HepG2 (cell line): ENCODE results near the gene DAPP1. TPM values are rescaled to one million over a fixed set of nuclear protein-coding genes. Genes with fewer than 3 reads are reported as not detected.

Experiments used
- ATAC-seq: fragments of 200-7000 bp; cut with Tn5 transposase; 3 replicates; pipeline ENCODE4 v1.9.1; 2020; ENCODE audit warnings: mild to moderate bottlenecking, moderate library complexity
- BruUV-seq: library from RNA; stranded (reverse); fragments of 400-500 nt; replicated peaks from 2 replicates; lab custom pipeline; 2021; lab: Mats Ljungman, UMichigan
- CTCF ChIA-PET: fragments of 300-600 bp; formaldehyde crosslinking; extraction: SDS; loops from one replicate; lab custom pipeline; 2021; ENCODE audit warnings: low total read pairs, inconsistent platforms, low intra/inter-chr PET ratio; lab: Yijun Ruan, JAX
- POLR2A ChIA-PET: fragments of 350-600 bp; sonication (Branson Sonifier 250); formaldehyde crosslinking; loops from one replicate; lab custom pipeline; 2020; ENCODE audit warnings: antibody characterized with exemption, inconsistent platforms; lab: Yijun Ruan, JAX
- DNase-seq: peaks from one replicate; pipeline ENCODE4 v3.0.0-alpha.2; 2015; ENCODE audit warnings: low spot score
- FAIRE-seq: peaks from 3 replicates; lab custom pipeline; 2011; peaks lifted over from hg19 to GRCh38; lab: Jason Lieb, UNC
- H2AFZ ChIP-seq: one replicate; pipeline ENCODE4 v1.6.1; 2011; ENCODE audit warnings: low read length, inconsistent platforms
- H3K27ac ChIP-seq: fragments of 300-600 bp; 3 replicates; pipeline ENCODE4 v1.8.0; 2011; ENCODE audit warnings: mixed run types, mild to moderate bottlenecking, mixed read lengths, low read length, inconsistent platforms; ENCODE audit not compliant: insufficient read depth; ENCODE audit errors: extremely low read length
- H3K27me3 ChIP-seq, 2 experiments: fragments of 200-600 bp in 1 of 2; 2 replicates in 1 of 2; 3 replicates in 1 of 2; pipeline versions ENCODE4 v1.6.0 to v1.8.0; 2011; ENCODE audit warnings: low read length in 2 of 2, mild to moderate bottlenecking in 2 of 2, moderate library complexity in 2 of 2, inconsistent platforms in 1 of 2; ENCODE audit not compliant: insufficient read depth in 2 of 2, control insufficient read depth in 1 of 2
- H3K36me3 ChIP-seq, 2 experiments: fragments of 200-600 bp in 1 of 2; replicated peaks in 1 of 2; 2 replicates in 1 of 2; 3 replicates in 1 of 2; pipeline versions ENCODE4 v1.5.1 to v1.8.0; 2011; ENCODE audit warnings: low read length in 2 of 2, inconsistent platforms in 1 of 2; ENCODE audit not compliant: insufficient read depth in 2 of 2, control insufficient read depth in 1 of 2
- H3K4me1 ChIP-seq: 2 replicates; pipeline ENCODE4 v1.5.1; 2012; ENCODE audit warnings: low read length, inconsistent platforms; ENCODE audit not compliant: insufficient read depth
- H3K4me2 ChIP-seq: 2 replicates; pipeline ENCODE4 v1.6.0; 2011; ENCODE audit warnings: low read depth, low read length, inconsistent platforms
- H3K4me3 ChIP-seq, 3 experiments: fragments of 200-600 bp in 1 of 3; sonication (generic), shearing (Covaris generic) in 1 of 3; replicated peaks in 1 of 3; 2 replicates each; pipeline ENCODE4 v1.5.1; 2011 to 2016; ENCODE audit warnings: low read length in 3 of 3, inconsistent platforms in 2 of 3, low read depth in 2 of 3, mild to moderate bottlenecking in 2 of 3, control low read depth in 1 of 3, mixed read lengths in 1 of 3; ENCODE audit not compliant: insufficient read depth in 1 of 3
- H3K79me2 ChIP-seq: one replicate; pipeline ENCODE4 v1.6.1; 2011; ENCODE audit warnings: low read length, inconsistent platforms; ENCODE audit not compliant: insufficient read depth
- H3K9ac ChIP-seq: 2 replicates; pipeline ENCODE4 v1.6.0; 2011; ENCODE audit warnings: mild to moderate bottlenecking, low read depth, low read length, inconsistent platforms; ENCODE audit not compliant: insufficient read depth
- H3K9me3 ChIP-seq: 2 replicates; pipeline ENCODE4 v1.5.1; 2012; ENCODE audit warnings: mild to moderate bottlenecking, low read length
- H4K20me1 ChIP-seq: 2 replicates; pipeline ENCODE4 v1.6.0; 2011; ENCODE audit warnings: inconsistent platforms, mild to moderate bottlenecking, low read length, moderate library complexity; ENCODE audit not compliant: insufficient read depth
- FOXK1 ChIP-seq: sonication (generic); formaldehyde crosslinking; IDR thresholded peaks from 2 replicates; pipeline ENCODE4 v1.4.0; 2020; ENCODE audit warnings: low read depth, missing genetic modification reagents, borderline replicate concordance
- GATA4 ChIP-seq: sonication (generic); IDR thresholded peaks from 2 replicates; pipeline ENCODE4 v1.6.1; 2016; ENCODE audit warnings: antibody characterized with exemption, low read depth, borderline replicate concordance
- GTF3A ChIP-seq: sonication (generic); formaldehyde crosslinking; conservative IDR thresholded peaks from 2 replicates; pipeline ENCODE4 v1.4.0; 2020; ENCODE audit warnings: mild to moderate bottlenecking, missing genetic modification reagents
- NFE2 ChIP-seq: sonication (generic); formaldehyde crosslinking; IDR thresholded peaks from 2 replicates; pipeline ENCODE4 v1.4.0; 2020; ENCODE audit warnings: missing genetic modification reagents
- SIN3B ChIP-seq: fragments of 150-350 bp; IDR thresholded peaks from 2 replicates; pipeline ENCODE4 v1.6.1; 2014; ENCODE audit warnings: low read length
- SOX13 ChIP-seq, 3 experiments: fragments of 450-650 bp in 1 of 3; sonication (generic) in 1 of 3; formaldehyde crosslinking in 1 of 3; IDR thresholded peaks in 2 of 3; conservative IDR thresholded peaks in 1 of 3; 2 replicates each; pipeline versions ENCODE4 v1.5.0 to v1.6.1; 2016 to 2020; ENCODE audit warnings: antibody characterized with exemption in 1 of 3, mild to moderate bottlenecking in 1 of 3, missing compliant biosample characterization in 1 of 3, missing genetic modification reagents in 1 of 3, moderate library complexity in 1 of 3
- STAT5B ChIP-seq: sonication (generic); formaldehyde crosslinking; IDR thresholded peaks from 2 replicates; pipeline ENCODE4 v1.4.0; 2020; ENCODE audit warnings: missing genetic modification reagents
- TAF1 ChIP-seq: sonication (generic); formaldehyde crosslinking; IDR thresholded peaks from 2 replicates; pipeline ENCODE4 v1.4.0; 2020; ENCODE audit warnings: missing genetic modification reagents
- ZNF543 ChIP-seq: sonication (generic); formaldehyde crosslinking; IDR thresholded peaks from 2 replicates; pipeline ENCODE4 v1.4.0; 2020; ENCODE audit warnings: mild to moderate bottlenecking, missing genetic modification reagents
- ZNF570 ChIP-seq: sonication (generic); formaldehyde crosslinking; IDR thresholded peaks from 2 replicates; pipeline ENCODE4 v1.4.0; 2020; ENCODE audit warnings: mild to moderate bottlenecking, missing genetic modification reagents, borderline replicate concordance
- ZNF777 ChIP-seq: sonication (generic); formaldehyde crosslinking; IDR thresholded peaks from 2 replicates; pipeline ENCODE4 v1.4.0; 2020; ENCODE audit warnings: missing genetic modification reagents
- ZNF83 ChIP-seq: sonication (generic); formaldehyde crosslinking; IDR thresholded peaks from 2 replicates; pipeline ENCODE4 v1.4.0; 2020; ENCODE audit warnings: missing genetic modification reagents, mild to moderate bottlenecking, borderline replicate concordance
- WGBS: methylation state at CpG from one replicate; pipeline ENCODE4 v1.1.6; 2017; ENCODE audit warnings: low lambda C conversion rate; 5-methylcytosine and 5-hydroxymethylcytosine counted together
- in situ Hi-C: cut with HindIII; loops from 2 replicates; pipeline ENCODE4 v1.10.0; 2017; ENCODE audit warnings: low pct_unique_long_range_greater_than_20kb; ENCODE audit not compliant: extremely low pct_ligation_motif_present
- intact Hi-C: fragments of 100-400 bp; cut with micrococcal nuclease; formaldehyde crosslinking; loops from one replicate; pipeline ENCODE4 v1.10.0; 2022; ENCODE audit not compliant: unreplicated experiment
- polyA plus RNA-seq, 8 experiments: library from polyadenylated mRNA; depleted of rRNA in 3 of 8; stranded (reverse) in 7 of 8; unstranded in 1 of 8; fragments of >200 nt; fragmentation: Illumina TruSeq in 4 of 8; extraction: Trizol in 4 of 8; gene quantifications; 2 replicates each; pipeline versions ENCODE4 v1.2.1 to v1.2.3, GENCODE V29; 2011 to 2016; ENCODE audit warnings: low read depth in 4 of 8, missing spikeins in 1 of 8, mixed read lengths in 1 of 8; ENCODE audit not compliant: insufficient read depth in 1 of 8
- total RNA-seq, 5 experiments: library from RNA; depleted of rRNA; stranded (reverse); fragments of >200 nt; fragmentation: Illumina TruSeq; extraction: Trizol; gene quantifications; 2 replicates each; pipeline ENCODE4 v1.2.3, GENCODE V29; 2016; ENCODE audit warnings: low read depth in 1 of 5
- TF ChIP-seq, protein P1 (sequence below): sonication (generic); formaldehyde crosslinking; IDR thresholded peaks from 2 replicates; pipeline ENCODE4 v1.4.0; 2020; ENCODE audit warnings: low read depth, mild to moderate bottlenecking, missing genetic modification reagents
- TF ChIP-seq, protein P2 (sequence below): sonication (generic); formaldehyde crosslinking; conservative IDR thresholded peaks from 2 replicates; pipeline ENCODE4 v1.8.0; 2022; ENCODE audit warnings: mild to moderate bottlenecking, moderate library complexity, missing genetic modification reagents
- TF ChIP-seq, protein P3 (sequence below): IDR thresholded peaks from 2 replicates; pipeline ENCODE4 v1.6.1; 2016; ENCODE audit warnings: mild to moderate bottlenecking
- TF ChIP-seq, protein P4 (sequence below): sonication (generic); formaldehyde crosslinking; IDR thresholded peaks from 2 replicates; pipeline ENCODE4 v1.5.1; 2020; ENCODE audit warnings: missing genetic modification reagents, mild to moderate bottlenecking, borderline replicate concordance

Gene DAPP1
- total and polyA plus RNA-seq, 2 of the 13 experiments (the other 11 are each of a cell fraction or from before 2014, with no cell fraction given): not detected

DNA sequence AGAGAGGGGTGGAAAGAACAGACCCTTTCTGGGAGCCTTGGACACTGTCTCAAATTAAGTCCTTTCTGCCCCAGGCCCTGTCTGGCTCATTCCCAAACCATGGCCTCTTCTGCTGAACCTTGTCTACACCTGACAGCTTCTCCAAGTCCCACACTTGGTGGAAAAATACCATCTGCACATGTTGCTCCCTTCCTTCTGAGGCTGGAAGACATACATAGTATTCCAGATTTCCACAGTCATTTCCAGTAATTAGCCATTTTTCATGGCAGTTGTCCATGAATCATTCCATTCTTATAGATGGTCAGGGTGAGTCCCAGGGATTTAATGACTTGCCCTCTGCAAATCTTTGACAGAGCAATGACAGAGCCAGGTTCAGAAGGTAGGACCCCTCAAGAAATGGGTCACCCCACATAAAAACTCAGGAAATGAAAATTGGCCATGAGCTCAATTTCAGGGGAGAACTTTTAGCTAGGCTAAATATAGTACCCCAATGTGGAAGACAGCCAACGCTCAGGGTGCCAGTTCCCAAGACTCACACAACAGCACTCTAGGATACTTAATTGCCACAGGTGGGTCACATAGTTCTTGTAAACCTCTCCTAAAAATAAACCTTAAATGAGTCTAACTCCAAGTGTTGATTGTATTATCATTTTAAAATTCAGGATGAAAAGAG is 16.2 kb upstream of the DAPP1 start:
- no peak overlapping the region for H3K4me2 ChIP-seq
- no peaks in the 10 kb centered on the region for H4K20me1 ChIP-seq
- no peak for DNase-seq
- CTCF ChIA-PET: no interaction called here
- H3K27ac ChIP-seq: no peak overlapping the region
- H3K9ac ChIP-seq: no peak overlapping the region
- H2AFZ ChIP-seq: no peak overlapping the region
- no peak for FAIRE-seq
- H3K36me3 ChIP-seq: no peaks in the 10 kb centered on the region
- intact Hi-C loops (no loop called here), in situ Hi-C loops (no loop called here)
- TF ChIP-seq TAF1 (CRISPR knock-in tag) (no peak), SOX13 (IDR thresholded peaks at IDR 0.05) (no peak), SOX13 (CRISPR knock-in tag; conservative IDR thresholded peaks at IDR 0.05 in 1 of 2, IDR thresholded peaks at IDR 0.05 in 1 of 2) (no peak), ZNF777 (CRISPR knock-in tag) (no peak), STAT5B (CRISPR knock-in tag) (no peak), FOXK1 (no peak), SIN3B (no peak), NFE2 (no peak), ZNF83 (no peak), GTF3A (no peak), GATA4 (no peak), ZNF543 (CRISPR knock-in tag) (no peak), ZNF570 (no peak)
- TF ChIP-seq, protein P1, sequence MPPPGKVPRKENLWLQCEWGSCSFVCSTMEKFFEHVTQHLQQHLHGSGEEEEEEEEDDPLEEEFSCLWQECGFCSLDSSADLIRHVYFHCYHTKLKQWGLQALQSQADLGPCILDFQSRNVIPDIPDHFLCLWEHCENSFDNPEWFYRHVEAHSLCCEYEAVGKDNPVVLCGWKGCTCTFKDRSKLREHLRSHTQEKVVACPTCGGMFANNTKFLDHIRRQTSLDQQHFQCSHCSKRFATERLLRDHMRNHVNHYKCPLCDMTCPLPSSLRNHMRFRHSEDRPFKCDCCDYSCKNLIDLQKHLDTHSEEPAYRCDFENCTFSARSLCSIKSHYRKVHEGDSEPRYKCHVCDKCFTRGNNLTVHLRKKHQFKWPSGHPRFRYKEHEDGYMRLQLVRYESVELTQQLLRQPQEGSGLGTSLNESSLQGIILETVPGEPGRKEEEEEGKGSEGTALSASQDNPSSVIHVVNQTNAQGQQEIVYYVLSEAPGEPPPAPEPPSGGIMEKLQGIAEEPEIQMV (CRISPR knock-in tag): no peak
- TF ChIP-seq, protein P2, sequence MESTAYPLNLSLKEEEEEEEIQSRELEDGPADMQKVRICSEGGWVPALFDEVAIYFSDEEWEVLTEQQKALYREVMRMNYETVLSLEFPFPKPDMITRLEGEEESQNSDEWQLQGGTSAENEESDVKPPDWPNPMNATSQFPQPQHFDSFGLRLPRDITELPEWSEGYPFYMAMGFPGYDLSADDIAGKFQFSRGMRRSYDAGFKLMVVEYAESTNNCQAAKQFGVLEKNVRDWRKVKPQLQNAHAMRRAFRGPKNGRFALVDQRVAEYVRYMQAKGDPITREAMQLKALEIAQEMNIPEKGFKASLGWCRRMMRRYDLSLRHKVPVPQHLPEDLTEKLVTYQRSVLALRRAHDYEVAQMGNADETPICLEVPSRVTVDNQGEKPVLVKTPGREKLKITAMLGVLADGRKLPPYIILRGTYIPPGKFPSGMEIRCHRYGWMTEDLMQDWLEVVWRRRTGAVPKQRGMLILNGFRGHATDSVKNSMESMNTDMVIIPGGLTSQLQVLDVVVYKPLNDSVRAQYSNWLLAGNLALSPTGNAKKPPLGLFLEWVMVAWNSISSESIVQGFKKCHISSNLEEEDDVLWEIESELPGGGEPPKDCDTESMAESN: no peak
- TF ChIP-seq, protein P3, sequence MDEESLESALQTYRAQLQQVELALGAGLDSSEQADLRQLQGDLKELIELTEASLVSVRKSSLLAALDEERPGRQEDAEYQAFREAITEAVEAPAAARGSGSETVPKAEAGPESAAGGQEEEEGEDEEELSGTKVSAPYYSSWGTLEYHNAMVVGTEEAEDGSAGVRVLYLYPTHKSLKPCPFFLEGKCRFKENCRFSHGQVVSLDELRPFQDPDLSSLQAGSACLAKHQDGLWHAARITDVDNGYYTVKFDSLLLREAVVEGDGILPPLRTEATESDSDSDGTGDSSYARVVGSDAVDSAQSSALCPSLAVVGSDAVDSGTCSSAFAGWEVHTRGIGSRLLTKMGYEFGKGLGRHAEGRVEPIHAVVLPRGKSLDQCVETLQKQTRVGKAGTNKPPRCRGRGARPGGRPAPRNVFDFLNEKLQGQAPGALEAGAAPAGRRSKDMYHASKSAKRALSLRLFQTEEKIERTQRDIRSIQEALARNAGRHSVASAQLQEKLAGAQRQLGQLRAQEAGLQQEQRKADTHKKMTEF (CRISPR knock-in tag): no peak
- TF ChIP-seq, protein P4, sequence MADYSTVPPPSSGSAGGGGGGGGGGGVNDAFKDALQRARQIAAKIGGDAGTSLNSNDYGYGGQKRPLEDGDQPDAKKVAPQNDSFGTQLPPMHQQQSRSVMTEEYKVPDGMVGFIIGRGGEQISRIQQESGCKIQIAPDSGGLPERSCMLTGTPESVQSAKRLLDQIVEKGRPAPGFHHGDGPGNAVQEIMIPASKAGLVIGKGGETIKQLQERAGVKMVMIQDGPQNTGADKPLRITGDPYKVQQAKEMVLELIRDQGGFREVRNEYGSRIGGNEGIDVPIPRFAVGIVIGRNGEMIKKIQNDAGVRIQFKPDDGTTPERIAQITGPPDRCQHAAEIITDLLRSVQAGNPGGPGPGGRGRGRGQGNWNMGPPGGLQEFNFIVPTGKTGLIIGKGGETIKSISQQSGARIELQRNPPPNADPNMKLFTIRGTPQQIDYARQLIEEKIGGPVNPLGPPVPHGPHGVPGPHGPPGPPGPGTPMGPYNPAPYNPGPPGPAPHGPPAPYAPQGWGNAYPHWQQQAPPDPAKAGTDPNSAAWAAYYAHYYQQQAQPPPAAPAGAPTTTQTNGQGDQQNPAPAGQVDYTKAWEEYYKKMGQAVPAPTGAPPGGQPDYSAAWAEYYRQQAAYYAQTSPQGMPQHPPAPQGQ (CRISPR knock-in tag): no peak
- ATAC-seq: no peak
- no peaks in the 10 kb centered on the region for H3K4me1 ChIP-seq
- no peak overlapping the region for H3K4me3 ChIP-seq
- no TSS peak for BruUV-seq
- no peaks in the 10 kb centered on the region for H3K9me3 ChIP-seq
- H3K79me2 ChIP-seq: no peaks in the 10 kb centered on the region
- H3K27me3 ChIP-seq: no peaks in the 10 kb centered on the region
- 43% methylated on average over 1 of the region's 1 CpG for WGBS
- POLR2A ChIA-PET: no interaction called here
